Stimulated activated CD4-positive, alpha-beta T cell treated with anti-CD3 and anti-CD28 coated beads, Interleukin-2, amount 100 ng/mL, for 48 hours (primary cell): Measurements from ENCODE around the gene JOSD2.

Source experiments
- DNase-seq, 2 donors: peaks; one replicate each; pipeline ENCODE4 v3.0.0-alpha.2; 2020

JOSD2 gene

GRCh38 chr19:50512999-50513745 is 2.2 kb upstream of the JOSD2 start:
- no peak for DNase-seq

GRCh38 chr19:50512112-50512998 is 1.4 kb upstream of the JOSD2 start:
- no peak for DNase-seq

GRCh38 chr19:50510700-50511068 is 307 bp downstream of the JOSD2 start:
- DNase-seq: no peak

GRCh38 chr19:50510121-50510670 is 795 bp downstream of the JOSD2 start:
- DNase-seq: no peak

- no peak for DNase-seq
Measured at GRCh38 chr19:50509366-50509765, 1.6 kb downstream of the JOSD2 start.

- DNase-seq: no peak
Measured at GRCh38 chr19:50508843-50509190, 2.2 kb downstream of the JOSD2 start.

GRCh38 chr19:50507376-50507775 is 3.6 kb downstream of the JOSD2 start:
- no peak for DNase-seq

GRCh38 chr19:50506700-50507099 is 4.3 kb downstream of the JOSD2 start:
- DNase-seq: no peak

- DNase-seq: no peak
Measured at GRCh38 chr19:50505856-50506611, 5.0 kb downstream of the JOSD2 start.

GRCh38 chr19:50501568-50502475 is 9.2 kb downstream of the JOSD2 start:
- DNase-seq: no peak

- no peak for DNase-seq
Measured at GRCh38 chr19:50501186-50501567, 9.8 kb downstream of the JOSD2 start.

GRCh38 chr19:50500753-50501151 is 10.2 kb downstream of the JOSD2 start:
- DNase-seq: no peak

- no peak for DNase-seq
Measured at GRCh38 chr19:50500060-50500752, 10.8 kb downstream of the JOSD2 start.

- no peak for DNase-seq
Measured at GRCh38 chr19:50498219-50499056, 12.6 kb downstream of the JOSD2 start.

GRCh38 chr19:50497022-50497405 is 14.0 kb downstream of the JOSD2 start:
- DNase-seq: no peak

GRCh38 chr19:50496189-50497021 is 14.6 kb downstream of the JOSD2 start:
- DNase-seq: no peak

GRCh38 chr19:50495020-50495531 is 15.9 kb downstream of the JOSD2 start:
- DNase-seq: no peak

- DNase-seq: no peak
Measured at GRCh38 chr19:50494186-50495019, 16.6 kb downstream of the JOSD2 start.
